T47D (cell line): ENCODE measurements around the gene PFAS.
"Not testable (repeated sequence)": the region's sequence is repeated elsewhere in the genome, so short reads cannot be mapped to it uniquely, and the experiment has no call there.

Experiments
- DNase-seq, 2 experiments: peaks; one replicate each; pipeline versions ENCODE4 v3.0.0 to v3.0.0-alpha.2; 2011 to 2012; ENCODE audit warnings: low read depth in 1 of 2, low spot score in 1 of 2
- JUND ChIP-seq: IDR thresholded peaks from 2 replicates; pipeline ENCODE4 v1.6.1; 2012; ENCODE audit warnings: low read depth
- in situ Hi-C: cut with HindIII; loops from 2 replicates; pipeline ENCODE4 v1.10.0; 2016; ENCODE audit warnings: low sequenced_read_pairs, low pct_unique_long_range_greater_than_20kb

PFAS gene, protein sequence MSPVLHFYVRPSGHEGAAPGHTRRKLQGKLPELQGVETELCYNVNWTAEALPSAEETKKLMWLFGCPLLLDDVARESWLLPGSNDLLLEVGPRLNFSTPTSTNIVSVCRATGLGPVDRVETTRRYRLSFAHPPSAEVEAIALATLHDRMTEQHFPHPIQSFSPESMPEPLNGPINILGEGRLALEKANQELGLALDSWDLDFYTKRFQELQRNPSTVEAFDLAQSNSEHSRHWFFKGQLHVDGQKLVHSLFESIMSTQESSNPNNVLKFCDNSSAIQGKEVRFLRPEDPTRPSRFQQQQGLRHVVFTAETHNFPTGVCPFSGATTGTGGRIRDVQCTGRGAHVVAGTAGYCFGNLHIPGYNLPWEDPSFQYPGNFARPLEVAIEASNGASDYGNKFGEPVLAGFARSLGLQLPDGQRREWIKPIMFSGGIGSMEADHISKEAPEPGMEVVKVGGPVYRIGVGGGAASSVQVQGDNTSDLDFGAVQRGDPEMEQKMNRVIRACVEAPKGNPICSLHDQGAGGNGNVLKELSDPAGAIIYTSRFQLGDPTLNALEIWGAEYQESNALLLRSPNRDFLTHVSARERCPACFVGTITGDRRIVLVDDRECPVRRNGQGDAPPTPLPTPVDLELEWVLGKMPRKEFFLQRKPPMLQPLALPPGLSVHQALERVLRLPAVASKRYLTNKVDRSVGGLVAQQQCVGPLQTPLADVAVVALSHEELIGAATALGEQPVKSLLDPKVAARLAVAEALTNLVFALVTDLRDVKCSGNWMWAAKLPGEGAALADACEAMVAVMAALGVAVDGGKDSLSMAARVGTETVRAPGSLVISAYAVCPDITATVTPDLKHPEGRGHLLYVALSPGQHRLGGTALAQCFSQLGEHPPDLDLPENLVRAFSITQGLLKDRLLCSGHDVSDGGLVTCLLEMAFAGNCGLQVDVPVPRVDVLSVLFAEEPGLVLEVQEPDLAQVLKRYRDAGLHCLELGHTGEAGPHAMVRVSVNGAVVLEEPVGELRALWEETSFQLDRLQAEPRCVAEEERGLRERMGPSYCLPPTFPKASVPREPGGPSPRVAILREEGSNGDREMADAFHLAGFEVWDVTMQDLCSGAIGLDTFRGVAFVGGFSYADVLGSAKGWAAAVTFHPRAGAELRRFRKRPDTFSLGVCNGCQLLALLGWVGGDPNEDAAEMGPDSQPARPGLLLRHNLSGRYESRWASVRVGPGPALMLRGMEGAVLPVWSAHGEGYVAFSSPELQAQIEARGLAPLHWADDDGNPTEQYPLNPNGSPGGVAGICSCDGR (N-terminal part only)

DNA sequence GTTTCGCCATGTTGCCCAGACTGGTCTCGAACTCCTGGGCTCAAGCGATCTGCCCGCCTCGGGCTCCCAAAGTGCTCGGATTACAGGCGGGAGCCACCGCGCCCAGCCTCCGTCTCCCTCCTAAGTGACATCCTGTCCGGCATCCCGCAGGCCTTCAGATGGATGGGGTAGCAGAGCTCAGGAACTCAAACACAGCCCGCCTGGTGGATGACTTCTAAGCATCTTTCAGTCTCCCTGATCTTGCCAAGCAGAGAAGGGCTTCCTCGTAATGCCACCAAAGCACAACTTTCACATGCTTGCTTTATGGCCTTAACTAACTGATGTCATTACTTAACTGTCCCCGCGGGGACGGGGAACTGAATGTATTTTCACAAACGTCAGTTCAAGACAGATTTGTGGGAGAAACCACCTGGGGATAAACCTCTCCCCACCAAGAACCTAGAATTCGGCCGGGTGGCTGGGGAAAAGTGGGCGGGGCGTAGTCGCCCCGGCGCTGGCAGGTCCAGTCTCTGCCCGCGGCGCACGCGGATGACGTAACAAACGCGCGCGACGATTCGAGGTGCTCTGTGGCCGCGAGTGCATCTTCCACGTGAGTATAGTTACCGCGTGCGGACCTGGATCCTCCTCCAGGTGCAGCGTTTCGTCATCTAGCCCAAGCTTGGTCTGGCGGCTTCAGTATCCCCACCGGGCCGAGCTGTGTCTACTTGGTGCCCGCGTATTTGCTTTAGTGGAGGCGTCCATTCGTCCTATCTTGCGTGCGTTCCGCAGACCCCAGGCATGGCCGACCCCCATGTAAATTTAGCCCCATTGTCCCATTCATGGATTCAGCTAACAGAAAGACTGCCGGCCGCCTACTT lies at the start of gene PFAS:
Gene PFAS (plus strand): TSS at position 539 of the 857 bp plus-strand sequence. CDS start 4,649 bp downstream, outside the sequence.
- in situ Hi-C loops, result no loop called here
- TF ChIP-seq JUND, result no peak
- peak; percentile 70 to 96 for DNase-seq

DNA sequence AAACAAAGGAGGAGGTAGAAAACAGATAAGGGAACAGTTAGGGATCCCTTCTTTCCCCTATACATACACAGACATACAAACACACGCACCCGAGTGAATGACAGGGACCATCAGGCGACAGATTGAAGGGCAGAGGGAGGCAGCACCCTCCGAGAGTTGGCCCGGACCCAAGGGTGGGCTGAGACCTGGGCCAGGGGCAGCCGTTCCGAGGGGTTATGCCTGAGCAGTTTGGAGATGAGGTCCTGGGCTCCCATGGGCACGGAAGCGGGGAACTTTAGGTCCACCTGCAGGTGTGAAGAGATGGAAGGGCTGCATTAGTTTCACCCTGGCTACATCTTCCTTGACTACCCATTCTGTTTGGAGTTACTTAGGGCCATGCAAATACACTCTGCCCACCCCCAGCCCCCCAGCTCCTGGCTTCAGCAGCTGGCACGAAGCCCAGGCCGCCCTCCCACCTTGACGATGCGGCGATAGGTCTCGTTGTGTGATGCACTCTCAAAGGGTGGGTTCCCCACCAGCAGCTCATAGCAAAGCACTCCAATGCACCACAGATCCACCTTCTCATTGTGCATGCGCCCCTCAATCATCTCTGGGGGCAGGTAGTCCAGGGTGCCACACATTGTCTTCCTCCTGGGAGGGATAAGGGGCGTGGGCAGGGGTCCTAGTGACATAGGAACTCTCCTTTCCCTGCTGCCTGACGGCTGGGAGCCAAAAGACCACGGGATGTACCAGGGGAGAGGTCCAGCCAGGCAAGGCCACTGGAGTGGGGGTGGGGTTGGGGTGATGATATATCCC lies 44.1 kb upstream of the PFAS start:
- TF ChIP-seq JUND, result no peak
- no peak for DNase-seq
- in situ Hi-C loops, result no loop called here

DNA sequence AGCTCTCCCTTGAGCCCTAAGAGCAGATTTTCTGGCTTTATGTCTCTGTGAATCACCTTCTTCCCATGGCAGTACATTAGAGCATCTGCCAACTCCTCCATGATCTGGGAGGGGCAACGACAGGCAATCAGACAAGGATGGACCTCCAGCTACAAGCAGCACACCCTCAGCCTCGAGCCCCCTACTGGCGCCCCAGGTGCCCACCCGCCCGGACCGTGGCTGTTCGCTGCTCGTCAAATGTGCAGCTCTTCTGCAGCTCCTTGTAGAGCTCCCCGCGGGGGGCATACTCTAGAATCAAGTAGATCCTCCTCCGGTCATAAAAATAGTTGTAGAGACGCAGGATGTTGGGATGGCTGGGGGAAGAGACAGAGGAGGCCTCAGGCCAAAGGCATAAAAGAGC lies 42.6 kb upstream of the PFAS start:
- in situ Hi-C loops, result no loop called here
- TF ChIP-seq JUND, result no peak
- no peak for DNase-seq

DNA sequence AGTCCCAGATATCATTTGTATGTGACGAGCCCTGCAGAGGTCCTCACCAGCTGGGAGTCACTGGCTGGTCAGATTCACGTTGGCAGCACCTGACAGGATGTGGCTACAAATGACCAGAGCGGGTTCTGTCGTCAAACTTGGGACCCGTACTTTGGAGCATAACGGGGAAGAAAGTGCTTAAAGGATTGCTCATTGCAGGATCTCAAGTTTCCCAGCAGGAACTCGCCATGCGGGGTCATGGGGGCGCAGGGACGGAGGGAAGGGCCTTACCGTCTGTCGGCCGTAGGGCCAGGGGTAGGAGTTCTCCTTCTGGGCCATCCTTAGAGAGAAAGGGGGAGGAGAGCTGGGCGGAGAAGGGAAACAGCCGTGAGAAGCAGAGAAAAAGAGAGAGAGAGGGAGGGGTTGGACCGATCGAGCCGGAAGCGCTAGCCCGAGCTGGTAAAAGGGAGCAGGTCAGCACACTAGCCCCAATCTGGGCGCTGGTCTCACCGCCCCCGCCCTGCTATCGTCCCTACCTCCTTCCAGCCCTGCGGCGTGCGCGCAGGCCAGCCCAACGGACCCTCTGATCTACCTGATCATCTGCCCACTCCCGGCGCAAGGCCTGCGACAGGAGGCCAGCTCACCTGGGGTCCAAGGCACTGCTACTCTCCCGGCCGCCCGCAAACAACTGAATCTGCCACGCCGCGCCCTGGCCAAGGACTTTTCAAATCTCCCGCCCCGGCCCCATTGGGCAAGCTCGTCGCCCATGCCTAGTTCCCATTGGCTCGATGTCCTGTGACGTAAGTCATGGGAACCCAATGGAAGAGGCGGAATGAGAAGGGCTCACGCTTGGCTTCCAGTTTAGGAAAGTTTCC lies 39.0 kb upstream of the PFAS start, which contains the start of gene AURKB:
Gene AURKB (minus strand): TSS at position 669 of the 854 bp plus-strand sequence. CDS start 351 bp downstream, at position 318.
- TF ChIP-seq JUND, result no peak
- in situ Hi-C loops, result no loop called here
- DNase-seq, result peak; percentile 89 to 96

DNA sequence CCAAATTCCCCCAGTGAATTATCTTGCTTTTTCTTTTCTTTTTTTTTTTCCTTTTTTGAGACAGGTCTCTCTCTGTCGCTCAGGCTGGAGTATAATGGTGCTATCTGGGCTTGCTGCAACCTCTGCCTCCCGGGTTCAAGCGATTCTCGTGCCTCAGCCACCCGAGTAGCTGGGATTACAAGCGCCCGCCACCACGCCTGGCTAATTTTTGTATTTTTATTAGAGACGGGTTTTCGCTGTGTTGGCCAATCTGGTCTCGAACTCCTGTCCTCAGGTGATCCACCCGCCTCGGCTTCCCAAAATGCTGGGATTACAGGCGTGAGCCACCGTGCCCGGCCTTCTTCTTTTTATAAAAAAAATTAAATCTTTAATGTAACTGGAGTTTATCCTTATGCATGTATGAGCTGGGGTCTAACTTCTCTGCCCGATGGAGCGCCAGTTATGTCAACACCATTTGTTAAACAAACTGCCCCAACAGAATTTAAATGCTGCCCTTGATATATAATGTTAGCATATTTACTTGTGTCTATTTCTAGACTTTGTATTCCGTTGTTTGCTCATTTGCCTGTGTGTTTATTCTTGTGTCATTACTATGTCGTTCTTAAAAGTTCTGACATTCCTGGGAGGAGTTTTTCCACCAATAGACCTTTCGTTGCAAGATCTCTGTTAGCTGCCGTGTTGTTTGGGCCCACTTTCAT lies 38.2 kb upstream of the PFAS start:
- in situ Hi-C loops, result no loop called here
- DNase-seq, result no peak
- TF ChIP-seq JUND, result no peak

DNA sequence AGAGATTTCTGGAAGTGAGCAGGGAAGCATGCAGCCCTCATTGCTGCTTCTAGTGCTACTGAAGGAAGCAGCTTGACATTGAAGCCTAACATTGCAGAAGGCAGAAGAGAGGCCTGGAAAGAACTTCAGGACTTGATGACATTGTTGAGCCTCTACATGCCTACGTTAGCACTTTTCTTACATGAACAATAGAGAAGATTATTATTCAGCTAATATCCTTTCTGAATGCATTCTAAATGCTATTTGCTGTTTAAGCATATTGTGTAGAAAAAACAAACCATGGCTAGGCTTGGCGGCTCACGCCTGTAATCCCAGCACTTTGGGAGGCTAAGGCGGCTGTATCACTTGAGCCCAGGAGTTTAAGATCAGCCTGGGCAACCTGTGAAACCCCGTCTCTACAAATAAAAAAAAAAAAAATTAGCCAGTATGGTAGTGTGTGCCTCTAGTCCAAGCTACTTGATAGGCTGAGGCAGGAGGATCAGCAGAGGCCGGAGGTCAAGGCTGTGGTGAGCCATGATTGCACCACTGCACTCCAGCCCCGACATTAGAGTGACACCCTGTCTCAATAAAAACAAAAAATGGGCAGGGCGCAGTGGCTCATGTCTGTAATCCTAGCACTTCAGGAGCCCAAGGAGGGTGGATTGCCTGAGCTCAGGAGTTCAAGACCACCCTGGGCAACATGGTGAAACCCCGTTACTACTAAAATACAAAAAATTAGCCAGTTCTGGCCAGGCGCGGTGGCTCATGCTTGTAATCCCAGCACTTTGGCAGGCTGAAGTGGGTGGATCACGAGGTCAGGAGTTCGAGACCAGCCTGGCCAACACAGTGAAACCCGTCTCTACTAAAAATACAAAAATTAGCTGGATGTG lies 36.5 kb upstream of the PFAS start:
- DNase-seq, result no peak
- in situ Hi-C loops, result no loop called here
- no peak for TF ChIP-seq JUND

DNA sequence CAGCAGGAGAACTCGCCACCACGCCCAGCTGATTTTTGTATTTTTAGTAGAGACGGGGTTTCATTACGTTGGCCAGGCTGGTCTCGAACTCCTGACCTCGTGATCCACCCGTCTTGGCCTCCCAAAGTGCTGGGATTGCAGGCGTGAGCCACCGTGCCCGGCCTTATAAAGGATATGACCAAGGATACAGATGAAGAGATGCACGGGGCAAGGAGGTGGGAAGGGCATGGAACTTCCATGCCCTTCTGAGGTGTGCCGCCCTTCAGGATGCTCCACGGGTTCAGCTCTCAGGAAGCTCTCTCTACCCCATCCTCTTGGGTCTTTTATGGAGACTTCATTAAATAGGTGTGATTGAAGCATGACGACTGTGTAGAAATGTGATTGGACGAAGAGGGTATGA lies 35.1 kb upstream of the PFAS start:
- in situ Hi-C loops, DNase-seq: not testable (repeated sequence)

DNA sequence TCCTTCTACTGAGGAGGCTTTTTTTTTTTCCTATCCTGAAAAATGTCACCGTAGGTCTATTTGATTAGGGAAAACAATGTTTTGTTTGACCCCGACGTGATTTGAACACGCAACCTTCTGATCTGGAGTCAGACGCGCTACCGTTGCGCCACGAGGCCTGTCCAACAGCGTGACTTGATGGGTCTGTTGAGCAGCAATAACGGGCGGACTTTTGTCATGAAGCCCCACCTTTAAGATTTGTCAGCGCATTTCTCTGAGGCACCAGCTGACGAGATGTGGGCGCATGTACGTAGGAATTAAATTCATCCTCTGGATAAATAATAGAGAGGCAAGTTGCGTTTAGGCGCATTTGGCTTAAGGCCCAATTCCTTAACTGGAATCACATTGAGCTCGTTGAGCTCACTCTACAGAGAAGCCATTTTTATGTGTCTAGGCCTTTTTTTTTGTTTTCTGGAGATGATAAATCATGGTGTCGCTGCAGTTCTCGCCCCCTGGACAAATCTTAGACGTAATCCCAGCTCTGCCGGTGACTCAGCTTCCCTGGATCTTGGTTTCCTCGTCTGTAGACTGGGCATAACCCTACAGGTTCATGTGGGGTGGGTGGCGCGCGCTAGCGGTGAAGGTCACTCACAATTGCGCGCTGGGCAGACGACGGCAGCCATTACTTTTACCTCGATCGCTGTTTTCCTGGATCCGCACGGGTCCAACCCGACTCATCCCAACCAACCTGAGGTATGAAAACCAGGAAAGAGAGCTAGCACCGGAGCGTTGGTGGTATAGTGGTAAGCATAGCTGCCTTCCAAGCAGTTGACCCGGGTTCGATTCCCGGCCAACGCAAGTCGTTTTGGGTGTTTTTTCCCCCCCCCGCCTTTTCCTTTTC lies 28.1 kb upstream of the PFAS start:
- DNase-seq, result peak in 1 of 2 experiments; percentile 91
- in situ Hi-C loops, result no loop called here
- TF ChIP-seq JUND, result no peak
